Dedifferentiated amniotic fluid mesenchymal stem cell (primary cell): ENCODE data around the gene DYNC1LI1.
A peak's percentile ranks its signal among the peaks of the same experiment; 100 is the strongest.
"Not testable (repeated sequence)": the region's sequence is repeated elsewhere in the genome, so short reads cannot be mapped to it uniquely, and the experiment has no call there.

Experiments
- DNase-seq: peaks from one replicate; pipeline ENCODE4 v3.0.0-alpha.2; 2016; ENCODE audit errors: extremely low spot score

Gene DYNC1LI1

DNA sequence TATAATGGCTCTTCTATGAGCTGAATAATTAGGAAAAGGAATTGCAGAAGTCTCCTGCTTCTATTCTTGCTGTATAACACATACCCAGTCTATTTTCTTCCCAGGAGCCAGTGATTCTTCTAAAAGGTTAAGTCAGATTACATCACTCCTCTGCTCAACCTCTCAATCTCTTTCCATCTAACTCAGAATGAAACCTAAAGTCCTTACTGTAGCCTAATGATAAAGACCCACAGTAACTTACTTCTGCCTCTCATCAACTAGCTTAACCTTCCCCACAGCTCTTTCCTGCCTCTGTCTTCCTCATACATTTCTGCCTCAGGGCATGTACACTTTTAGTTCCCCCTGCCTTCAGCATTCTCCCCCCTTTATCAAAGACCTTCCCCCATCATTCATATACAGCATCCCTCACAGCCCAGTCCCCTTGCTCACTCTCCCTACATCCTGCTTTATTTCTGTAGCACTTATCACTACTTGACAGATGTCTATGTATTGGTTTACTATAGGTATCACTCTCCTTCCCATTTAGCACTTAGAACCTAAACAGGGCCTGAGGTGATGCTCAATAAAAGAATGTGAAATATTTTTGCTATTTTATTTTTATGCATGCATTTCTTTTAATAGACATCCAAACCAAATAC is 39.5 kb downstream of the DYNC1LI1 start:
- no peak for DNase-seq

DNA sequence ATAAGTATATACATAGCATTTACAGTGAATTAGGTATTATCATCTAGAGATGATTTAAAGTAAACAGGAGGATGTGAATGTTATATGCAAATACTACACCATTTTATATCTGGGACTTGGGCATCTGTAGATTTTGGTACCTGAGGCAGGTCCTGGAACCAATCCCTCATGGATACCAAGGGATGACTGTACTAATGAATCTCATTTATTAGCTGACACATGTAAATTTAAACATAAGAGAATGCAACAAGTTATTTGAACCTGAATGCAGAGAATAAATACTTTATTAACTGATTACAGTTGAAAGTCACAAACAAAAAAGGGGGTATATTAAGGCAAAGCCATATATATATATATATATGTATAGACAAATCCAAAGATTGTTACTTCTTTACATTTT is 44.9 kb downstream of the DYNC1LI1 start:
- no peak for DNase-seq

DNA sequence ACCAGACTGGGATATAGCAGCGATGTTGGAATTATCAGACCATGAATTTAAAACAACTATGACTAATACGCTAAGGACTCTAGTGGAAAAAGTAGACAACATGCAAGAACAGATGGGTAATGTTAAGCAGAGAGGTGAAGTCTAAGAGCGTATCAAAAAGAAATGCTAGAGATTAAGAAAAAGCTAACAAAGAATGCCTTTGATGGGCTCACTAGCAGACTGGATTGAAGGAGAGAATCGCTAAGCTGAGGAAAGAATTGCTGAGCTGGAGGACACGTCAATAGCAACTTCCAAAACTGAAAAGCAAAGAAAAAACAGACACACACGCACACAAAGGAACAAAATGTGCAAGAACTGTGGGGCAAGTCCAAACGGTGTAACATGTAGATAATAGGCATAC is 48.0 kb downstream of the DYNC1LI1 start:
- DNase-seq = no peak

DNA sequence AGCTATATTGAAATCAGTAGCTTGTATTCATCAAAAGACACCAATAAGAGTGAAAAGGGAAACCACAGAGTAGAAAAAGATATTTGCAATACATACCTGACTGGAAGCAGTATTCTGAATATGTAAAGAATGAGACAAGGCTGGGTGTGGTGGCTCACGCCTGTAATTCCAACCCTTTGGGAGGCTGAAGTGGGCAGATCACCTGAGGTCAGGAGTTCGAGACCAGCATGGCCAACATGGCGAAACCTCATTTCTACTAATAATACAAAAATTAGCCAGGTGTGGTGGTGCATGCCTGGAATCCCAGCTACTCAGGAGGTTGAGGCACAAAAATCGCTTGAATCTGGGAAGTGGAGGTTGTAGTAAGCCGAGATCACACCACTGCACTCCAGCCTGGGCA is 51.7 kb downstream of the DYNC1LI1 start:
- not testable (repeated sequence) for DNase-seq

DNA sequence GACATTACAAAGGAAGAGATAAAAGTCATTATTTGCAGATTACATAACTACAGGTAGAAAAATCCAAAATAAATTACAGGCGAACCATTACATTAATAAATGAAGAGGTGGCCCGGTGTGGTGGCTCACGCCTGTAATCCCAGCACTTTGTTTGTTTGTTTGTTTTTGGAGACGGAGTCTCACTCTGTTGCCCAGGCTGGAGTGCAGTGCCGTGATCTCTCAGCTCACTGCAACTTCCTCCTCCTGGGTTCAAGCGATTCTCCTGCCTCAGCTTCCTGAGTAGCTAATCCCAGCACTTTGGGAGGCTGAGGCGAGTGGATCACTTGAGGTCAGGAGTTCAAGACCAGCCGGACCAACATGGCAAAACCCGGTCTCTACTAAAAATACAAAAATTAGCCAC is 53.9 kb downstream of the DYNC1LI1 start:
- DNase-seq = not testable (repeated sequence)

DNA sequence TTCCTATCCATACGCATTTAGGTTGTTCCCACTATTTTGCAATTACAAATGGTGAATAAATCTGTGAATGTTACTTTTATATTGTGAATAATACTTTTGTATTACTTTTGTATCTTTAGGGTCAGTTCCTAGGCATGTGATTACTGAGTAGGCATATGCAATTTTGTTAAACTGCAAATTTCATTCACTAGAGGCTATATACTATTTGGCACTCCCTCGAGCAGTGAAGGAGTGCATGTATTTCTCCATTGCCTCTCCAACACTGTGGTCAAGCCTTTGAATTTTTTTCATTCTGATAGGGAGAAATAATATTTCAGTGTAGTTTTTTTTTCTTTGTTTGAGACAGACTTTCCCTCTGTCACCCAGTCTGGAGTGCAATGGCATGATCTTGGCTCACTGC is 59.7 kb downstream of the DYNC1LI1 start:
- DNase-seq = no peak

DNA sequence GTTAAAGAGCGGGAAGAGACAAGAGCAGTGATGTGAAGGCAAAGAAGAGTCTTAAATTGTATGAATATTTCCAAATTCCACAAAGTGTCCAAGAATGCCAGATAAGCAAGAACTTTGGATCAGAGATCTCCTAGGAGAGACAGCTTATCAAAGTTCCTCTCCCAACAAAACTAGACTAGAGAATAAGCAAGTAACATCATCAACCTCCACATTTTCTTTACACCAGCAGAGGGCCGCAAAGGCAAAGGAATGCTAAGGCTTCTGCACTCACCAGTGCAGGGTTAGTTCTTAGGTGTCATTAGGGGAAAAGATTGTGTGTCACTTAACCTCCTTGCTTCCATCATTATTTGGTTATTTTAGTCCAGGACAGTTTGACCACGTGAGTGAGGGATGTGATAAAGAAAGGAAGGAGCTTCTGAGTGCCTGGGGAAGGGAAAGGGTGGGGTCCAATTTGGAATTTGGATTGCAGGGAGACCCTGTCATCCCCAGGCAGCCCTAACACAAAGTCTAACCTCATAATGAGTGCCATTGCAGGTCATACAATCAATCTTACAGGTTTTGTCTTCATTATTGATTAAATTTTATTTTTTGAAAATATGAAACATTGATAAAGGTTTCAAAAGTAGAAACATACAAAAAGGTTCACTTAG is 60.5 kb downstream of the DYNC1LI1 start:
- DNase-seq = peak; percentile 63

DNA sequence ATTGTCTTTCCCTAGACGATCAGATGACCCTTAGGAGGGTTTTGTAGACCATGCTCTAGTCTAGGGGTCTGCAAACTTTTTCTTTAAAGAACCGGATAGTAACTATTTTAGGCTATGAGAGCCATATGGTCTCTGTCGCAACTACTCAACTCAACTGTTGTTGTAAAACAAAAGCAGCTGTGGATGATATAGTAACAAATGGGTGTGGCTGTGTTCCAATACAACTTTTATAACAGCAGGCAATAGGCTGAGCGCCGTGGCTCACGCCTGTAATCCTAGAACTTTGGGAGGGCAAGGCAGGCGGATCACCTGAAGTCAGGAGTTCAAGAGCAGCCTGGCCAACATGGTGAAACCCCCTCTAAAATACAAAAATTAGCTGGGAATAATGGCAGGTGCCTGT is 61.9 kb downstream of the DYNC1LI1 start:
- DNase-seq = no peak

DNA sequence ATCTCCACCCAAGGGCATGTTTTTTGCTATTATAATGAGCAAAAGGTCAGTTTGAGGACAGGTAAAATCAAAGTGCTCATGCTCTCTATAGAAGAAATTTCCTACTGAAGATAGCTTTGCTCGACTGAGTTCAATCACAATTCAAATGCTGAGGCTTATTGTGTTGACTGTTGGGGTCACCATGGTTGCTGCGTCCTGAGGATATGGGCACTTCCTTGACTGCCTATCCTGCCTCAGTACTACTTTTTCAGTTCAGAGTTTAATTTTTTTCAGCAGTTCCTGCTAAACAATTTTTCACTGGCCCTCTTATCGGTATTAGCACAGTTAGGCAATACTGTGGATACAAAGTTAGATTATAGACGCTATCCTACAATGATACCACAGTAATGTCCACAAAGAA is 64.2 kb downstream of the DYNC1LI1 start:
- no peak for DNase-seq

DNA sequence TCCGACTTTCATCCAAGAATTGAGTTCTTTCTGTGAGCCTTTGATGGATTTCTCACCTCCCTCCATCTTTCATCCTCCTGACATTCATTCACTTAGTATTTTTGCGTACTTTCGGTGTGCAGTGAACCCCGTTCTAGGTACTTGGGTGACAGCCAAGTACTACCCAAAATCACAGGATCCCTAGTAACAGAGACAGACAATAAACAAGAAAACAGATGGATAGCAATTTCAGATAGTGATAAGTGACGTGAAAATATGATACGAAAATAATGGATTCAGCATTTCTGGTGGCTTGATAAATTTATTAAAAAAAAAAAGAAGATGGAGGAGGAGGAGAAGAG is 67.7 kb downstream of the DYNC1LI1 start:
- DNase-seq = no peak

DNA sequence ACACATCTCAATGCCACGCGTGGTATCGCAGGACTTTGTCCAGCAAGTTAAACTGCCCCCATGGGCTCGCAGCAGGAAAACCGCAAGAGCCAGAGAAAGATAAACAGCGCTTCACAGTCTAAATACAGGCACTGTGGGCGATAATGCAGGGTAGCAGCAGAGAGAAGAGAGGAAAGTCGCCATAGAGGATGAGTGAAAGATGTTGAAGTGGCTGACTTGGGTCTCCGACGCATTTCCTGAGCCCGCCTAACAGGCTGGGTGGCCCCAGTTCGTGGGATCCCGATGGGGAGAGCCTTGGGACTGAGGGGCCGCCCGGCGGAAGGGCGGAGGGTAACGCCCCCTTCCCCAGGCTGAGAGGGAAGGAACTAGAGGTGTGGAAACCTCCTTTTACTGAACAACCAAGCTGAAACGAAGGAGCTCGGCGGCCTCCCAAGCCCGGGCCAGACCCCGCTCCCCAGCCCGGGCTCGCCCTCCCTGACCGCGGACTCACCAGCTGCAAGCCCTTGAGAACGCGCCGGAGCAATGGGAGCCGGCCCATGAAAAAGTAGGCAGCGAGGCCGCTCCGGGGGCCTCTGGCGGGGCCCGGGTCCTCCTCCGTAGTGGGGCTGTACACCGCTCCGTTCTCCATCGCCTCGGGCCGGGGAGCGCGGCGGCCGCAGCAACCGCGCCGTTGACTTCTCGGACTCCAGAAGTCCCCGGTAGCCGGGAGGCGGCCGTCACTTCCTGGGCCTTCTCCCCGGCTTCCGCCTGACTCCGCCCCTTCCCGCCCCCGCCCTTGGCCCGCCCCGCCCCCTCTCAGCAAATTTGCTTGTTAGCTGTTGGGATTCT is 68.3 kb downstream of the DYNC1LI1 start, which contains the start of gene CMTM6:
Gene CMTM6, minus strand, starts transcription at position 735 of the 828 bp plus-strand sequence. Its CDS starts 107 bp downstream, at position 628.
- DNase-seq = peak; percentile 73

DNA sequence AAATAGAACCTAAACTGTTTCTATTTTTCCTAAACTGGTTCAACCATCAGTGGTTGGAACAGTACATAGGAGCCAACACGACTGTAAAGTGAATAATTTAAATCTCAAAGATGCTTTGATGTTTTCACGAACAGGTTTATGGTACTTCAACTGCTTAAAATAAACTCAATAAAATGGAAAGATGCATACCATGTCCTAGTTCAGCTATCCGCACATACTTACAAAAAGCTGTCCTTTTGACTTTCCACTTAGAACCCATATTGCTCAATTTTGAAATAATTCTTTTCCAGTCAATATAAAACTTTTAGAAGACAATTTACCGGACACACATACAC is 68.9 kb downstream of the DYNC1LI1 start:
- no peak for DNase-seq

DNA sequence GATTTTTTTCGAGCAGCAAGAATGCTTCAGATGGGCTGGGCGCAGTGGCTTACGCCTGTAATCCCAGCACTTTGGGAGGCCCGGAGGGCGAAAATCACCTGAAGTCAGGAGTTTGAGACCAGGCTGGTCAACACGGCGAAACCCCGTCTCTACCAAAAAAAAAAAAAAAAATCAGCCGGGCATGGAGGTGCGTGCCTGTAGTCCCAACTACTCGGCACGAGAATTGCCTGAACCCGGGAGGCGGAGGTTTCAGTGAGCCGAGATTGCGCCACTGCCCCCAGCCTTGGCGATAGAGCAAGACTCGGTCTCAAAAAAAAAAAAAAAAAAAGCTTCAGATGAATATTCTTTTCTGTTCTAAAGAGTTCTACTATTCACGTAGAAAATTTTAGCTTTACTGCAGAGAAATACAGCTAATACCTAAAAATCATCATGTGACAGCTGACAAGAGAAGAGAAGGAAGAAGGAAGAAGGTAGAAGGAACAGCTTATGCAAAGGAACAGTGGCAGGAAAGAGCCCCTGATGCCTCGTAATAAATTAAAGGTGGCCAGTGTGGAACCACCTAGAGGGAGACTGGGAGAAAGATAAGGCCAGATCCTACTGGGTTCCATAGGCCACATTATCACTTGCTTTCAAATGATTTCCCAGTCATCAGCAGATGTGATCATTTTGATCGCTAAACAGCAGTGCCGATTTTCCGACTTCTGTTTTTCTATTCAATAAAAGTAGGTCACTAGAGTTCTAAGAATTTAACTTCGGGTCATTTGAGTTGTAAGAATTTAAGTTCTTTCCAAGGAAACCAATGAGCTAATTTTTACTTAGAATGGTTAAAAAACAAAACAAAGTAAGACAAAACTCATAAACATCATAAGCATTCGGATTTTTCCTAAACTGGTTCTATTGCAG is 69.5 kb downstream of the DYNC1LI1 start:
- DNase-seq = no peak

DNA sequence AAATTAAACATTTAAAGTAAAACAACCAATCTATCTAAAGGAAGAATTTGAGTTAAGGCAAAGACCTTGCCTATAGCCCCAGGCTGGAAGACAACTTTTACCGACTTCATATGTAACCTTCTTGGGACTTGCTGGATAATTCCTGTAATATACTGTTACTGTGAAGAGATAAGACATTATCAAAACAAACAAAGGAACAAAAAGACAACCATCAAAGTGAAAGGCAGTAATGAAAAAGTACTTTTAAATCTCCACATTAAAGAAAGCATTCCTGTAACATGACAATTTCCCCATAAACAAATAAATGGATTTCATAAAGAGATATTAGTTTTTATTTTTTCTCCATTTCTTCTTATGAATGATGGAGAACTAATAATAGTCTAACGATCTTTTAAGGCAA is 70.4 kb downstream of the DYNC1LI1 start:
- no peak for DNase-seq

DNA sequence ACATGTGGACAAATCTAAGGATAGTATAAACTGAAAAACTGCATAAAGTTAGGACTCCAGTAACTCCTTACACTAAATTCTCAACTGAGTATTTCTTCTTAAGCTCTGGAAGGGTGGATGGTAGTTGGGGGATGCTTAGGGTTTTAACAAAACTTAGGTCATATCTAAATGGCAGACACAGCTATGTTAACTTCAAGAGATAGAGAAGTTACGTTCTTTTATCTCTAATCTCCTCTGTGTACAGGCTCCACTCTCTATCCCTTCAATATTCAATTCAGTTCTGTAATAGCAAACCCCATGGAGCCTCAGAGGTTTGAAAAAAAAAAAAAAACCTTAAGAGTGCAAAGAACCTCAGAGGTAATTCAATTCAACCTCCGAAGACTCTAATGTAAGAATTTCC is 71.1 kb downstream of the DYNC1LI1 start:
- no peak for DNase-seq

DNA sequence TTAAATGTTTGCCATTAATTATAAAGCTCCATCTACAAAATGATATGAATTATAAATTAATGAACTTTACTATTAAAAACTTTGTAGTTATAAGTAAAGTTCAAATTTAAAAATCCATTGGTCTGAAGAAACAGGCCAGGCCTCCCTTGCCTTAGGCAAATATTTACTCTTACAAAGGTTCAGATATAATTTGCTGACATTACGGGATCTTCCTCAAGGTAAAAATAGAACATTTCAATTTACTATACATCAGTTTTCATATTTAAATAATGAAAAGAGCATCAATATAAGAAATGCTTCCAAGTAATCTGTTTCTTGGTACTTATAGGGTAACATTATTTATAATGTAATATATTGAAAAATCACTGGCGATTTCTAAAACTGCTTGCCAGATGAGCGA is 71.7 kb downstream of the DYNC1LI1 start:
- no peak for DNase-seq

DNA sequence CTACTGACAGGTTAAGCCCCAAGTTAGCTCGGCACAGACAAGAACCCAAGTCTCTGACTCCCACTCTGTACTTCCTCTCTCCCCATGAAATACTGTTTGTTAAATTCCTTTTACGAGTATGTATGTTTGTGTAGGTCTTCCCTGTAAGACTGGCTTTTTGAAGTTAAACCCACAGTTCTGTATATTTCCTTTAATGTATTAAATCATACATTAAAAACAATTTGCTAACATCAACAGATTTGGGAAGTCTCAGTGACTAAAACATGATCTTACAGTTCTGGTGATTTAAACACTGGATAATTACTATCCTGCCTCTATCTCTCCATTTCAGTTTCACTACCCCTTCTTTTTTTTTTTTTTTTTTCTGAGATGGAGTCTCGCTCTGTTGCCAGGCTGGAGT is 72.4 kb downstream of the DYNC1LI1 start:
- no peak for DNase-seq

DNA sequence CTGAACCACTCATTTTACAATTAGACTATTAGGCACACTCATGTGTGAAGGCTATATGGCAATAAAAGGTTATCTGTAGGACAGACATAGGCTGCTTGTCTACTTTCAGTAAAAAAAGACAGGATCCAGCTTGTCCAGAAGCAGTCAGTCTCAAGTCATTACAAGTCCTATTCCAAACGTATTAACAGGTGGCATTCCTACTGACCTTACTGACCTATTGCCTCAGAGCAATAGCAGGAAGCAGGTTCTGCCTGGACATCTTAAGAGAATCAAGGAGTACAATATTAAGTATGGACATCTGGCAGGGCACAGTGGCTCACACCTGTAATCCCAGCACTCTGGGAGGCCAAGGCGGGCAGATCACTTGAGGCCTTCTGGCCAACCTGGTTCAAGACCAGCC is 75.0 kb downstream of the DYNC1LI1 start:
- no peak for DNase-seq

DNA sequence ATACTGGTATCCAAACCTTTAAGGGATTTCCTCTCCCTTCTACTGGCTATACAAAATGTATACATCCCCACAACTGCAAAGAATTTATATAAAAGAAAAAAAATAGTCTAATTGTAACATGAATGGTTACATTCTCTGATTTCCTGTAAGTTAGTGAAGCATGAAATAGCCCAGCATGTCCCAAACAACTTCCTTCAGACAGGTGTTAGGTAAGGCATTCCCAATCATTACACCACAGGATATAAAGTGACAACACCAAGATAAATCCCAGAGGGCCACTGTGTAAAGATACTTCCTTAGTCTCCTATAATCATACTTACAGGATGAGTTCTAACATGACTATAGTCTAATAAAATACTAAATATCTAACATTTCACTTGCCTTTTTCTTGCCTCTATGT is 75.6 kb downstream of the DYNC1LI1 start:
- no peak for DNase-seq

DNA sequence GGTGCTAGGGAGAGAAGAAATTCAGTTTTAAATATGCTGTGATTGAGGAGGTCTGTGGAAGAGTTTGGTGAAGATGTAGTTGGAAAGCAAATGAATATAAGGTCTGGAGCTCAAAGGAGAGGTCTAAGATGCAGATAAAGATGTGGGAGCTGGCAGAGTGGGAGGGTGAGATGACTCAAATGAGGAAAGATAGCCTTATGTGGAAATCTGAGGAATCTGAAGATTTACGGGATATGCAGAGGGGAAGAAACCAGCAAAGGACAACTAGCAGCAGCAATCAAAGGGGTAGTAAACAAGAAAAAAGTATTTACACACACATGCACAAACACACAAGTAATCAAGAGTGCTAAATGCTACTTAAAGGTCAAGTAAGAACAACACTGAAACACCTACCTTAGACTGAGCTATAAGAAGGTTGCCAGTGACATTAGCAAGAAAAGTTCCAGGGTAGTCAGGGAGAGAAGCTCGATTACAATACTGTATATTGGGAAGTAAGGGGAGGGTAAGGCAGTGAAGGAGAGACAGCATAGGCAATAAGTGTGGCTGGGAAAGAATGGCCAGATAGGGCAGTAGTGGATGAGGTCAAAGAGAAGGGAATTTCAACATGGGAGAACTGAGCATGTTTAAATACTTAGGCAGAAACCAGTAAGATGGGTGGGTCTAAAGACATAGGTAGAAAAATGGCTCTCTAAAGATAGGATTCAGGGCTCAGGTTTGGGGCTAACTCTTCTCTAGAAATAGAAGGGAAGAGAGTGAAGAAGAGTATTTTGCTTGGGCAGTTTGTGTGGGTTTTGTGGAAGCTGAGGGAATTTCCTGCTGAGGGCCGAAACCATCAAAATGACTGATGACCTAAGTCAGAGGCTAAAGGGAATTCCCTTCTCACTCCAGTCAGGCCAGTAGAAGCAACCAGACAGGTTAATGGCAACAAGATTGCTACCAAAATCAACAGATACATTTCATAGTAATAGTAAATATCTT is 76.9 kb downstream of the DYNC1LI1 start:
- DNase-seq = no peak
